Measurements from ENCODE around the gene CAPG.

- no peak for TF ChIP-seq ELF4 (IDR thresholded peaks at IDR 0.05)
- no peak for TF ChIP-seq CTBP1 (IDR thresholded peaks at IDR 0.05; ENCODE audit: borderline replicate concordance)
These were observed 13.4 kb downstream of the CAPG start for GRCh38 chr2:85396531-85397470.

Data from HEK293T (cell line).